Astrocyte (in vitro differentiated cells and primary cell): ENCODE measurements around the gene ANKS1A. TPM values are rescaled to one million over a fixed set of nuclear protein-coding genes. Genes with fewer than 3 reads are reported as not detected.

Experiments
- DNase-seq: peaks from one replicate; pipeline ENCODE4 v3.0.0-alpha.2; 2010; ENCODE audit warnings: low read depth
- FAIRE-seq: peaks from 2 replicates; lab custom pipeline; 2011; peaks lifted over from hg19 to GRCh38; lab: Jason Lieb, UNC
- H2AFZ ChIP-seq: 2 replicates; pipeline ENCODE4 v1.6.0; 2012; ENCODE audit warnings: low read depth, low read length, inconsistent platforms
- H3K27ac ChIP-seq: 2 replicates; pipeline ENCODE4 v1.5.1; 2011; ENCODE audit warnings: low read depth, low read length, inconsistent platforms
- H3K27me3 ChIP-seq: 2 replicates; pipeline ENCODE4 v1.6.0; 2011; ENCODE audit warnings: low read length, inconsistent platforms; ENCODE audit not compliant: insufficient read depth
- H3K36me3 ChIP-seq: 2 replicates; pipeline ENCODE4 v1.5.1; 2011; ENCODE audit warnings: low read length, inconsistent platforms; ENCODE audit not compliant: insufficient read depth
- H3K4me1 ChIP-seq: 2 replicates; pipeline ENCODE4 v1.5.1; 2011; ENCODE audit warnings: low read length, inconsistent platforms; ENCODE audit not compliant: insufficient read depth
- H3K4me2 ChIP-seq: 2 replicates; pipeline ENCODE4 v1.6.0; 2012; ENCODE audit warnings: low read length, inconsistent platforms
- H3K4me3 ChIP-seq: 2 replicates; pipeline ENCODE4 v1.5.1; 2011; ENCODE audit warnings: low read depth, mild to moderate bottlenecking, low read length, inconsistent platforms; ENCODE audit not compliant: insufficient read depth
- H3K79me2 ChIP-seq: 2 replicates; pipeline ENCODE4 v1.6.0; 2012; ENCODE audit warnings: mild to moderate bottlenecking, low read length, inconsistent platforms; ENCODE audit not compliant: insufficient read depth
- H3K9ac ChIP-seq: 2 replicates; pipeline ENCODE4 v1.6.0; 2012; ENCODE audit warnings: mild to moderate bottlenecking, low read length, inconsistent platforms
- H3K9me3 ChIP-seq: 2 replicates; pipeline ENCODE4 v1.5.1; 2012; ENCODE audit warnings: low read depth, mild to moderate bottlenecking, low read length, inconsistent platforms; ENCODE audit not compliant: insufficient read depth
- H4K20me1 ChIP-seq: 2 replicates; pipeline ENCODE4 v1.6.0; 2012; ENCODE audit warnings: low read length, inconsistent platforms; ENCODE audit not compliant: insufficient read depth
- H3K27ac Mint-ChIP-seq: one replicate; pipeline ENCODE4 v1.8.0; 2021; ENCODE audit warnings: mild to moderate bottlenecking, mixed read lengths; ENCODE audit not compliant: unreplicated experiment
- H3K27me3 Mint-ChIP-seq: one replicate; pipeline ENCODE4 v1.8.0; 2021; ENCODE audit warnings: low read depth, mixed read lengths; ENCODE audit not compliant: unreplicated experiment
- H3K36me3 Mint-ChIP-seq: one replicate; pipeline ENCODE4 v1.8.0; 2021; ENCODE audit warnings: low read depth, mixed read lengths; ENCODE audit not compliant: unreplicated experiment
- H3K4me1 Mint-ChIP-seq: one replicate; pipeline ENCODE4 v1.8.0; 2021; ENCODE audit warnings: low read depth, mixed read lengths; ENCODE audit not compliant: unreplicated experiment
- H3K4me3 Mint-ChIP-seq: one replicate; pipeline ENCODE4 v1.8.0; 2021; ENCODE audit warnings: mild to moderate bottlenecking, moderate library complexity, mixed read lengths; ENCODE audit not compliant: unreplicated experiment
- H3K9me3 Mint-ChIP-seq: one replicate; pipeline ENCODE4 v1.8.0; 2021; ENCODE audit warnings: mild to moderate bottlenecking, mixed read lengths; ENCODE audit not compliant: unreplicated experiment
- EZH2 ChIP-seq: IDR thresholded peaks from 2 replicates; pipeline ENCODE4 v1.6.1; 2012; ENCODE audit warnings: mild to moderate bottlenecking, low read length, inconsistent platforms; ENCODE audit not compliant: insufficient read depth
- total RNA-seq: library from RNA; stranded (reverse); gene quantifications from 2 replicates; pipeline ENCODE4 v1.2.1, GENCODE V29; 2021
- TF ChIP-seq, protein P1 (sequence below): IDR thresholded peaks from 2 replicates; pipeline ENCODE4 v1.5.1; 2011; ENCODE audit warnings: low read depth, mild to moderate bottlenecking, inconsistent platforms, low read length, moderate library complexity; ENCODE audit not compliant: insufficient read depth

ANKS1A gene
- total RNA-seq, 1 donor from 2014 or later: 18.0 TPM

DNA sequence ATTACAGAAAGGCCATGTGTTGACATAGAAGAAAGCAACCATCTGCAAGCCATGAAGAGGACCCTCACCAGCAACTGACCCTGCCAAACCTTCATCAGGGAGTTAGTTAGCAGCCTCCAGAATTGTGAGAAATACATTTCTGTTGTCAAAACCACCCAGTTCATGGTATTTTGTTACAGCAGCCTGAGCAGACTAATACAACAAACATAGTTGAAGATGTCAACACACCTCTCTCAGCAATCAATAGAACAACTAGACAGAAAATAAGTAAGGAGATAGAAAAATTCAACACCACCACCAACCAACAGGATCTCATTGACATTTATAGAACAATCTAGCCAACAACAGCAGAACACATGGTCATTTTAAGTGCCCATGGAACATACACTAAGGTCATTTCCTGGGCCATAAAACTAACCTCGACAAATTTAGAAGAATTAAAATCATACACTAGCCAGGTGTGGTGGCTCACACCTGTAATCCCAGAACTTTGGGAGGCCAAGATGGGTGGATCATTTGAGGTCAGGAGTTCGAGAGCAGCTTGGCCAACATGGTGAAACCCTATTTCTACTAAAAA, 219.3 kb downstream of the ANKS1A start:
- no peak overlapping the region for H3K4me3 Mint-ChIP-seq
- Histone ChIP-seq H3K79me2 (no peaks in the 10 kb centered on the region), H3K9me3 (no peaks in the 10 kb centered on the region), H3K4me2 (no peak overlapping the region), H3K4me3 (no peak overlapping the region), H2AFZ (no peak overlapping the region), H3K27ac (no peak overlapping the region), H3K9ac (no peak overlapping the region), H3K4me1 (no peaks in the 10 kb centered on the region), H3K36me3 (no peaks in the 10 kb centered on the region), H3K27me3 (no peaks in the 10 kb centered on the region), H4K20me1 (no peaks in the 10 kb centered on the region)
- H3K4me1 Mint-ChIP-seq: no peaks in the 10 kb centered on the region
- FAIRE-seq (no peak), DNase-seq (no peak)
- H3K36me3 Mint-ChIP-seq: peaks cover 1% of the 10 kb centered on the region
- TF ChIP-seq, protein P1, sequence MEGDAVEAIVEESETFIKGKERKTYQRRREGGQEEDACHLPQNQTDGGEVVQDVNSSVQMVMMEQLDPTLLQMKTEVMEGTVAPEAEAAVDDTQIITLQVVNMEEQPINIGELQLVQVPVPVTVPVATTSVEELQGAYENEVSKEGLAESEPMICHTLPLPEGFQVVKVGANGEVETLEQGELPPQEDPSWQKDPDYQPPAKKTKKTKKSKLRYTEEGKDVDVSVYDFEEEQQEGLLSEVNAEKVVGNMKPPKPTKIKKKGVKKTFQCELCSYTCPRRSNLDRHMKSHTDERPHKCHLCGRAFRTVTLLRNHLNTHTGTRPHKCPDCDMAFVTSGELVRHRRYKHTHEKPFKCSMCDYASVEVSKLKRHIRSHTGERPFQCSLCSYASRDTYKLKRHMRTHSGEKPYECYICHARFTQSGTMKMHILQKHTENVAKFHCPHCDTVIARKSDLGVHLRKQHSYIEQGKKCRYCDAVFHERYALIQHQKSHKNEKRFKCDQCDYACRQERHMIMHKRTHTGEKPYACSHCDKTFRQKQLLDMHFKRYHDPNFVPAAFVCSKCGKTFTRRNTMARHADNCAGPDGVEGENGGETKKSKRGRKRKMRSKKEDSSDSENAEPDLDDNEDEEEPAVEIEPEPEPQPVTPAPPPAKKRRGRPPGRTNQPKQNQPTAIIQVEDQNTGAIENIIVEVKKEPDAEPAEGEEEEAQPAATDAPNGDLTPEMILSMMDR: no peak
- no peak for TF ChIP-seq EZH2
- H3K27me3 Mint-ChIP-seq: peaks cover 2% of the 10 kb centered on the region
- no peak overlapping the region for H3K27ac Mint-ChIP-seq
- peaks cover 4% of the 10 kb centered on the region for H3K9me3 Mint-ChIP-seq

DNA sequence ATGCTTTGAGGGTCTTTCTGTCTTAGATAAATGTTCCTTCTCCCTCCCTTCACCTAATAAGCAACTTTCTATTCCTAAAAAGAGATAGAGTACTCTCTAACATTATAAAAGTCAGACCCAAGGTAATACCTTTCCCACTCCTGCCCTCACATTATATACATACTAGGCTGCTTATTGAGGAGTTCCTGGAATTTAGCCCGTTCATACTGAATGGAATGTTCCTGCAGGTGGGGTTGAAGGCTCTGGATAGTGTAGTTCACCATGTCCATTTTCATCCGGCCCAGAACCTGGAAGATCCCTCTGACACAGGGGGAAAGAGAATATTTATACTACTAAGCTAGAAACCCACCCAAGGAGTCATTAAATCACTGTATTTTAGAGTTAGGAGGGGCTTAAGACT, 231.7 kb downstream of the ANKS1A start:
- H3K36me3 ChIP-seq: no peaks in the 10 kb centered on the region
- Mint-ChIP-seq H3K27ac (no peak overlapping the region), H3K27me3 (no peaks in the 10 kb centered on the region), H3K36me3 (no peaks in the 10 kb centered on the region), H3K9me3 (no peaks in the 10 kb centered on the region), H3K4me1 (no peaks in the 10 kb centered on the region), H3K4me3 (no peak overlapping the region)
- TF ChIP-seq, protein P1: no peak
- TF ChIP-seq EZH2: no peak
- H3K27me3 ChIP-seq: peaks cover 2% of the 10 kb centered on the region
- DNase-seq: no peak
- FAIRE-seq: no peak
- H3K4me3 ChIP-seq: no peak overlapping the region
- no peak overlapping the region for H3K9ac ChIP-seq
- H3K9me3 ChIP-seq: peaks cover 4% of the 10 kb centered on the region
- H3K79me2 ChIP-seq: no peaks in the 10 kb centered on the region
- no peak overlapping the region for H2AFZ ChIP-seq
- H3K4me1 ChIP-seq: no peaks in the 10 kb centered on the region
- H3K4me2 ChIP-seq: no peak overlapping the region
- no peaks in the 10 kb centered on the region for H4K20me1 ChIP-seq
- no peak overlapping the region for H3K27ac ChIP-seq

DNA sequence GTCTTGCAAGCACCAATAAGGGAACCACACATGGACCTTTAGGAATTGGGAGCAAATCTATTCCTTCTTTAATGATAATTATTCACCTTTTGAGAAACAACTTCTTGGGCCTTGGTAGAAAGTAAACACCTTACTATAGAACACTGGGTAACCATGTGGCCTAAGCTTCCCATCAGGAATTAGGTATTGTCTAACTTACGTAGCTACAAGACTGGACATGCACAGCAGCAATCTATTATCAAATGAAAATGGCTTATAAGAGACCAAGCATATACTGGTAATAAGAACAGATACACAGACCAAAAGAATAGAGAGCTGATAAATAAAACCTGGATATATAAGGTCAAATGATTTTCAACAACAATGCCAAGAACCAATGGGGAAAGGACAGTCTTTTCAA, 235.3 kb downstream of the ANKS1A start:
- no peak for DNase-seq
- no peaks in the 10 kb centered on the region for H3K79me2 ChIP-seq
- FAIRE-seq: no peak
- peaks cover 4% of the 10 kb centered on the region for H3K9me3 ChIP-seq
- TF ChIP-seq EZH2: no peak
- TF ChIP-seq, protein P1: no peak
- H3K27ac ChIP-seq: no peak overlapping the region
- Mint-ChIP-seq H3K4me3 (no peak overlapping the region), H3K36me3 (no peaks in the 10 kb centered on the region), H3K9me3 (no peaks in the 10 kb centered on the region), H3K27me3 (no peaks in the 10 kb centered on the region), H3K27ac (no peak overlapping the region), H3K4me1 (no peaks in the 10 kb centered on the region)
- H4K20me1 ChIP-seq: no peaks in the 10 kb centered on the region
- no peaks in the 10 kb centered on the region for H3K4me1 ChIP-seq
- H3K27me3 ChIP-seq: peaks cover 2% of the 10 kb centered on the region
- no peak overlapping the region for H3K9ac ChIP-seq
- no peaks in the 10 kb centered on the region for H3K36me3 ChIP-seq
- no peak overlapping the region for H3K4me2 ChIP-seq
- no peak overlapping the region for H2AFZ ChIP-seq
- H3K4me3 ChIP-seq: no peak overlapping the region
